ENCODE data around the gene SLC66A3. TPM values are rescaled to one million over a fixed set of nuclear protein-coding genes. Genes with fewer than 3 reads are reported as not detected.
"Not testable (repeated sequence)": the region's sequence is repeated elsewhere in the genome, so short reads cannot be mapped to it uniquely, and the experiment has no call there.

SLC66A3 gene
- total RNA-seq, 1 experiment from 2014 or later: 21.1 TPM

DNA sequence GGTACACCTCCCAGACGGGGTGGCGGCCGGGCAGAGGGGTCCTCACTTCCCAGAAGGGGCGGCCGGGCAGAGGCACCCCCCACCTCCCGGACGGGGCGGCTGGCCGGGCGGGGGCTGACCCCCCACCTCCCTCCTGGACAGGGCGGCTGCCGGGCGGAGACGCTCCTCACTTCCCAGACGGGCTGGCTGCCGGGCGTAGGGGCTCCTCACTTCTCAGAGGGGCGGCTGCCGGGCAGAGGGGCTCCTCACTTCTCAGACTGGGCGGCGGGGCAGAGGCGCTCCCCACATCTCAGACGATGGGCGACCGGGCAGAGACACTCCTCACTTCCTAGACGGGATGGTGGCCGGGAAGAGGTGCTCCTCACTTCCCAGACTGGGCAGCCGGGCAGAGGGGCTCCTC is 9.8 kb downstream of the SLC66A3 start:
- not testable (repeated sequence) for H3K36me3 ChIP-seq (replicated peaks; ENCODE audit: control insufficient read depth, insufficient read depth, low read length); H3K4me3 ChIP-seq (ENCODE audit: insufficient read depth, low read depth, low read length); DNase-seq; H3K27me3 ChIP-seq (ENCODE audit: control insufficient read depth, insufficient read depth, low read length)

DNA sequence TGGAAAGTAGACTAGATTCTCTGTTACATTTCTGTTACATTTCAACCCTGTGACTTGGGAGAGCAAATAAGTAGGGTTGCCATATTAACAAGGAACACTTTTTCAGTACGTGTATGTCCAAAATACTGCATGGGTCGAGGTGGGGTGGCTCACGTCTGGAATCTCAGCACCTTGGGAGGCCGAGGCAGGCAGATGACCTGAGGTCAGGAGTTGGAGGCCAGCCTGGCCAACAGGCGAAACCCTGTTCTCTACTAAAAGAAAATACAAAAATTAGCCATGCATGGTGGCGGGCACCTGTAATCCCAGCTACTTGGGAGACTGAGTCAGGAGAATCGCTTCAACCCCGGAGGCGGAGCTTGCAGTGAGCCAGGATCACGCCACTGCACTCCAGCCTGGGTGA is 11.2 kb downstream of the SLC66A3 start:
- H3K36me3 ChIP-seq (replicated peaks; ENCODE audit: control insufficient read depth, insufficient read depth, low read length): no peaks in the 10 kb centered on the region
- H3K4me3 ChIP-seq (ENCODE audit: insufficient read depth, low read depth, low read length): no peak overlapping the region
- DNase-seq: no peak
- no peaks in the 10 kb centered on the region for H3K27me3 ChIP-seq (ENCODE audit: control insufficient read depth, insufficient read depth, low read length)

DNA sequence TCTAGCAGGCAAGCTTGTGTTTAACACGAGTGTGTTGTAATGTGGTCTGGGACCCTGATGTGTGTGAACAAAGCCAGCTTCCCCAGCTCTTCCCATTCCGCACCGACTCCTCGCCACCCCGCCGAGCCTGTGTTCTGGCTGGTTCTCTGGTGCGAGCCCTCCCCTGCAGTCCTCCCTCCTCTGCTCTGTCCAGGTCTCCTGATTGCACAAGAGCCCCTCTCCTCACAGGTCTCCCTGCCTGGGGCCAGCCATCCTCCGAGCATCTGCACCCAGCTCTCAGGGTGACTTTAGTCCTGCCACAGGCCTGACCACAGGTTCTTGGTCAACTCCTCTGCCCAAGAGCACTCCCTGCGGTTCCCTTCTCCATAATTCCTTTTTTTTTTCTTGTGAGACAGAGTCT is 13.2 kb downstream of the SLC66A3 start:
- no peak overlapping the region for H3K4me3 ChIP-seq (ENCODE audit: insufficient read depth, low read depth, low read length)
- H3K27me3 ChIP-seq (ENCODE audit: control insufficient read depth, insufficient read depth, low read length): no peaks in the 10 kb centered on the region
- peak; percentile 66 for DNase-seq
- no peaks in the 10 kb centered on the region for H3K36me3 ChIP-seq (replicated peaks; ENCODE audit: control insufficient read depth, insufficient read depth, low read length)

DNA sequence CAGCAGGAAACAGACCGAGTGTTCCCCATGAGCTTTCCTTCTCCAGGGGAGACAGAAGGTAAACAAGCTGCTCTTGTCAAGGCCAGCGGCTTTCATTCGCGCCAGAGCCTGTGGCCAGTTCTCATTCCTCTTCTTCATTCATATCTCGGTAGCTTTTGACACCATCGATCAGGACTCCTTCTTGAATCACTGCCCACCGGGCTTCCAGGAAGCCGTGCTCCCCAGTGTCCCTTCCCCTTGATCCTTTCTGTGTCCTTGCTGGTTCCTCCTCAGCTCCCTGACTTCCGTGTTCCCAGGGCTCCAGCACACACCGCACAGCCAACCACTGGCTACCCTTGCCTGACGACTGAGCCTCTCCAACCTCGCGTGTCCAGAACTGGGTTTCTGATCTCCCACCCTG is 14.1 kb downstream of the SLC66A3 start:
- no peaks in the 10 kb centered on the region for H3K27me3 ChIP-seq (ENCODE audit: control insufficient read depth, insufficient read depth, low read length)
- DNase-seq: no peak
- no peaks in the 10 kb centered on the region for H3K36me3 ChIP-seq (replicated peaks; ENCODE audit: control insufficient read depth, insufficient read depth, low read length)
- no peak overlapping the region for H3K4me3 ChIP-seq (ENCODE audit: insufficient read depth, low read depth, low read length)

DNA sequence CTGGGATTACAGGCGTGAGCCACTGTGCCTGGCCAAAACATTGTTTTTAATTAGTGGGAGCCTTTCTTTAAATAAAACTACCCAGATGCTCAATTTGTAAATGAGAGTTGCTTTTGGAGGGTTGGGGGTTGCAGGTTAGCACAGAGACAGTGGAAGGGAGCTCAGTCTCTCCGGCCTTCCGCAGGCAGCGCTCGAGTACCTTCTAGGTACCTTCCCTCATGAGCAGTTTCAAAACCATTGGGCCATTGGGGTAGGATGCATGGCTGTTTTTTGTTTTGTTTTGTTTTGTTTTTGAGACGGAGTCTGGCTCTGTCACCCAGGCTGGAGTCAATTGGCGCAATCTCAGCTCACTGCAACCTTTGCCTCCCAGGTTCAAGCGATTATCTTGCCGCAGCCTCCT is 19.0 kb downstream of the SLC66A3 start:
- Histone ChIP-seq H3K27me3 (ENCODE audit: control insufficient read depth, insufficient read depth, low read length) (no peaks in the 10 kb centered on the region), H3K36me3 (replicated peaks; ENCODE audit: control insufficient read depth, insufficient read depth, low read length) (no peaks in the 10 kb centered on the region), H3K4me3 (ENCODE audit: insufficient read depth, low read depth, low read length) (no peak overlapping the region)
- DNase-seq: no peak

DNA sequence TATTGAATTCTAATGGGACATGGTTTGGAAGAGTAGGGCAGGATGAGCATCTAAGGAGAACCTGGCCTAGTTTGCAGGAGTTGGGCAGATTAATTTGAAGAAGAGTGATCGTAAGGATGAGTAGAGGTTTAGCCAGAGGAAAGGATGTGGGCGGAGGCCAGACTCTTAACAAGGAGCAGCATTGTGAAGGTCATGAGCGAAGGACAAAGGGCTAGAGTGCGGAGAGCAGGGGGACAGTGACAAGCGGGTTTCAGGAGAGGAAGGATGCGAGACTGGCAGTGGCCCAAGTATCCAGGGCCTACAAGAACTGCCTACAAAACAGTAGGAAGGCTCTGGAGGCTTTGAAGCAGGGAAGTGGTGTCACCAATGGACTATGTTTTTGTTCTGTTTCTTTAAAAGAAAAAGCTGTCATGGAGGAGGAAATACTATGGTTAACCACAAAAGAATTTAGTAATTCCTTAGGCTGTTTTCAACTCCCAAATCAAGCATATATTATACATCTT is 20.1 kb downstream of the SLC66A3 start:
- H3K4me3 ChIP-seq (ENCODE audit: insufficient read depth, low read depth, low read length): no peak overlapping the region
- no peaks in the 10 kb centered on the region for H3K27me3 ChIP-seq (ENCODE audit: control insufficient read depth, insufficient read depth, low read length)
- no peaks in the 10 kb centered on the region for H3K36me3 ChIP-seq (replicated peaks; ENCODE audit: control insufficient read depth, insufficient read depth, low read length)
- no peak for DNase-seq

DNA sequence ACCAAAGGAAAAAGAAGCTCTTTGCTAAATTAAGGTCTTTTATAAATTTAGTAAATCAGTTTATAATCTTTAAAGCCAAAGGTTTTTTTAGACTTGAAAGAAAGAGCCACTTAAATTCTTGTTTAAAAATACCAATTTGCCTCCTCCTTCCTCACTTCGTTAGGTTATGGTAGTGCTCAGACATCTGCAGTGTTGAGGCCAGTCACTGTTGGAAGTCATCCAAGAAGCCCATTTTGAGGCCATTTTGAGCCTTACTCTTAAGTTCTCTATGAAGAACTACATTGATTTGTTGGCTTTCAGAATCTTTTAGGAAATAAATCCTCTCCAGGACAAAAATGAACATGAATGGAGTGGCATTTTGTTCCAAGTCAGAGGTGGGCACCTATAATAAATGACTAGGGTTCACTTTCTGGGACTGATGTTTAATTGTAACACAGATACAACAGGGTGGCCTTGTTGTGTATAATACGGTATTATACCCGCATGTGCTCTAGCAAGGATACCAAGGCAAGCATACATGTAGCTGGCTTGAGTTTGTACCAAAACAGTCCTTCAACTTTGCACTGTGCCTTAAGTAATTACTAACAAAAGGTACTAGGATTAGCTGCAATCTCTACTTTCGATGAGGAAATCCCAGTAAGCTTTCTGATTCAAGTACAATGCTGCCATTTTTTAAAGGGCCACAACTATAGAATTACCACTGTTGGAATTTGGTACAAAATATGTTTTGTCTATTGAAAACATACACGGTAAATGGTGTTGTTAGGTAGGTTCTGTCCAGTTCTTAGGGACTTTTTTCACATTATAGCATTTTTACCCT is 22.8 kb downstream of the SLC66A3 start:
- Histone ChIP-seq H3K27me3 (ENCODE audit: control insufficient read depth, insufficient read depth, low read length) (no peaks in the 10 kb centered on the region), H3K4me3 (ENCODE audit: insufficient read depth, low read depth, low read length) (no peak overlapping the region), H3K36me3 (replicated peaks; ENCODE audit: control insufficient read depth, insufficient read depth, low read length) (no peaks in the 10 kb centered on the region; the same call in 1 of the 2 replicates)
- DNase-seq: no peak

DNA sequence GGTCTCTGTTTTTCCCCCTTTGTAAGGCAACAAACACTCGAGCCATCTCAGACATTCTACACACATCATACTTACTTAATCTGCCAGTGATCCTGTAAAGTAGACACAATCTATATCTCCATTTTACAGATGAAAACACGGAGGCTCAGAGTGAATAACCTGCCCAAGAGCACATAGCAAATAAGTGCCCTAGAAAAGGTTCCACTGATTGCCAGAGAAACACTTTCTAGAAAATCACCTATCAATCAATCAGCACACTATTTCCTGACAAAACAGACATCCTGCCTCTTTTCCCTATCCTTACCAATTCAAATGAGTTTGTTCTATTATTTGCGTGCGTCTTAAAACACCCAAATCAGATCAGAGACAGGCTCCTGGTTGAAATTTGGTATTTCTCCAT is 23.9 kb downstream of the SLC66A3 start:
- no peak overlapping the region for H3K4me3 ChIP-seq (ENCODE audit: insufficient read depth, low read depth, low read length)
- no peaks in the 10 kb centered on the region for H3K27me3 ChIP-seq (ENCODE audit: control insufficient read depth, insufficient read depth, low read length)
- no peak for DNase-seq
- H3K36me3 ChIP-seq (replicated peaks; ENCODE audit: control insufficient read depth, insufficient read depth, low read length): peaks cover 2% of the 10 kb centered on the region; the same call in 1 of the 2 replicates

DNA sequence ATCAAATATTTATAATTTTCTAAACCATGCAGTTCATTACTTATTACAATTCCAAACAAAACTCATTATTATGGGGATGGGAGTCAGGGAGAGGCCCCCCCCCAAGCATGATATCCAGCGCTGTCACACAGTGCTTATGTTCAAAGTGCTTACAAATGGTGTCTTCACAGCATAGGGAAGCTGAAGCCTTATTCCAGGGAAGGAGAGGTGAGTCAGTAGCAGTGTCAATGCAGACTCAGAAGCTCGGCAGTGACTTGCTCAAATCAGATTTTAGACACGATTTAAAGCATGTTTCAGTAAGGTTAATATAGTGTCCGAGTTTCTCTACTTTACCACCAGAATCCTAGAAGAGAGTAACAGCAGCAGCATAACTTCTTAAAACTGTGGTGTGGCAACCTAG is 24.6 kb downstream of the SLC66A3 start:
- H3K4me3 ChIP-seq (ENCODE audit: insufficient read depth, low read depth, low read length): no peak overlapping the region
- DNase-seq: no peak
- no peaks in the 10 kb centered on the region for H3K27me3 ChIP-seq (ENCODE audit: control insufficient read depth, insufficient read depth, low read length)
- H3K36me3 ChIP-seq (replicated peaks; ENCODE audit: control insufficient read depth, insufficient read depth, low read length): peaks cover 2% of the 10 kb centered on the region; the same call in 1 of the 2 replicates

DNA sequence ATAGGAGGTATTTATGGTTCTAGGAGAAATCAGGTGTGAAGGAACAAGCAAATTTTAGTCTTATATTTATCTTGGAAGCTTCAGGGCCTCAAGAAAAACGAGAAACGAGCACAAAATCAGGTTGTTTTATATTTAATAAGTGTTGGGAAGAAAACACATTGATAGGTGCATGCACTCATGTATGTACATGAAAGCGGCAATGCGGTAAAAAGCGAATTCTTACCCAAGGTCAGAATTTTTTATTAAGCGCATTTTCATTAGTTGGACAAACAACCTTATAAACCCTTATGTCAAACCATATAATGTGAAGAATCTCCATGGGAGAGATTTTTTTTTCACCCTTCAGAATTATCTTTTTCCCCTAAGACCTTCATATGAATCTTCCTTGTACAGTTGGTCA is 25.4 kb downstream of the SLC66A3 start:
- H3K36me3 ChIP-seq (replicated peaks; ENCODE audit: control insufficient read depth, insufficient read depth, low read length): peaks cover 2% of the 10 kb centered on the region; the same call in 1 of the 2 replicates
- DNase-seq: no peak
- no peaks in the 10 kb centered on the region for H3K27me3 ChIP-seq (ENCODE audit: control insufficient read depth, insufficient read depth, low read length)
- H3K4me3 ChIP-seq (ENCODE audit: insufficient read depth, low read depth, low read length): no peak overlapping the region

DNA sequence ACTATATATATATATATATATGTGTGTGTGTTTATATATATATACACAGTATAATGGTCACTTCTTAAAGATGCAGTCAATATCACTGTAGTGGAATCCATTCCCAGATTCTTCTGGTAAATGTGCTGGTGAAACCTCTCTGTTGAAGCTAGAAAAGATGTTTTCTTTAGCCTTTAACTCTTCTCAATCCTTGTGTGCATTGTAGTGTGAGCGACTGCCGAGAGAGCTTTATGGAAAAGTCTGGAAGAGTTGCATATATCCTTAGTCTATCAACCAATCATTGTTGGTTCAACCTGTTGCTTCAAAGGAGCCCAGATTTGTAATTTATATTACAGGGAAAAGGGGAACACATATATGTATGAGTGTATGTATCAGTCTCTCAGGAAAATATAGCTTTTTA is 27.7 kb downstream of the SLC66A3 start:
- H3K36me3 ChIP-seq (replicated peaks; ENCODE audit: control insufficient read depth, insufficient read depth, low read length): peaks cover 2% of the 10 kb centered on the region; the same call in 1 of the 2 replicates

DNA sequence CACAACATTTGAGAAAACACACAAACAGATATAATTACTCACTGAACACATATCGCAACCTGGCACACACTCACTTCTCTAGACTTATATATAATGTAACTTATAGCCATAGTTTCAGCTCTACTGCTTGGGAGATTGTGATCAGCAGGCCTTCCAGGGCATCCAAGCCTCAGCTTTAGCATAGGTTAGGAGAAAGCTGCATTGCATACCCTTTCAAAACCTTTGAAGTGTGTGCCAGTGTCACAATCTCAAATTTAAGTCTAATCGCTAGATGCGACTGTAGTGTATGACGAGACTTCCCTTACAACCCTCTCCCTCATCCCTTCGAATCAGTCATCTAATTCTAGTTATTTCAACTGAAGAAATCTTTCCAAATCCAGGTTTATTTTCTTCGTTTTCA is 30.9 kb downstream of the SLC66A3 start:
- H3K27me3 ChIP-seq (ENCODE audit: control insufficient read depth, insufficient read depth, low read length): no peaks in the 10 kb centered on the region
- DNase-seq: no peak
- no peak overlapping the region for H3K4me3 ChIP-seq (ENCODE audit: insufficient read depth, low read depth, low read length)
- H3K36me3 ChIP-seq (replicated peaks; ENCODE audit: control insufficient read depth, insufficient read depth, low read length): peaks cover 3% of the 10 kb centered on the region

More for the DNA sequence above, 27.7 kb downstream of the SLC66A3 start:
- no peak for DNase-seq
- no peak overlapping the region for H3K4me3 ChIP-seq (ENCODE audit: insufficient read depth, low read depth, low read length)
- H3K27me3 ChIP-seq (ENCODE audit: control insufficient read depth, insufficient read depth, low read length): no peaks in the 10 kb centered on the region

DNA sequence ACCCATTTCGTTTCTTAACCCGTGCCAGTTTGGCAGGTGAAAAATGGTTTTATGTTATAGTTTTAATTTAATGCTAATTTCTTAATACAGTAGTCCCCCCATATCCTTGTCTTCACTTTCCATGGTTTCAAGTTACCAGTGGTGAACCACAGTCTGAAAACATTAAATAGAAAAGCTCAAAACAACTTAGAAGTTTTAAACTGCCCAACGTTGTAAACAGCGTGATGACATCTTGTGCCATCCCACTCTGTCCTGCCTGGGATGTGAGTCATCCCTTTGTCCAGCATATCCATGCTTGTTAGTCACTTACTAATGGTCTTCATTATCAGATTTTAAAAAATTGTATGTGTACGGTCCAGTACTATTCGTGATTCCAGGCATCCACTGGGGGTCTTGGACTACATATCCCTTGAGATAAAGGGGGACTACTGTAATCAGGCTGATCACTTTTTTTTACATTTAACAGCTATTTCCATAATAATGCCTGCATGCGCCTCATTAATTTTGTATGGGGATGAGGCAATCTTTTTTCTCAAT is 31.9 kb downstream of the SLC66A3 start:
- Histone ChIP-seq H3K4me3 (ENCODE audit: insufficient read depth, low read depth, low read length) (no peak overlapping the region), H3K36me3 (replicated peaks; ENCODE audit: control insufficient read depth, insufficient read depth, low read length) (peaks cover 3% of the 10 kb centered on the region)
- DNase-seq: no peak

DNA sequence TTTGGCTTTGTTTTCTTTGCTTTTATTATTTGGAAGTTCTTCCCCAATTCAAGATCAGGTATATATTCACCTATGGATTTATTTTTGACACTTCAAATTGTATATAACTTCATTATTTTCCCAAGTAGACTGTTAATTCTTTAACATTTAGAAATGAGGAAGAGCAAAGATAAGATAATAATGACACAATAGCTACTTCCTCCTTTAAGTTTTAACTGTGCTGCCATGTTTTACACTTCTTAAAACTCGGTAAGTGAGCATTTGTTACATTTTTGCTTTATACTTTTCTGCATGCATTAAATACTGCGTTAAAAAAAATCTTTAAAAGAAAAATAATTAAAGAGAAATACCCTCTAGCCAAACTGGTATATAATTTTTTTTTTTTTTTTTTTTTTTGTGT is 32.5 kb downstream of the SLC66A3 start:
- DNase-seq: no peak
- Histone ChIP-seq H3K27me3 (ENCODE audit: control insufficient read depth, insufficient read depth, low read length) (no peaks in the 10 kb centered on the region), H3K4me3 (ENCODE audit: insufficient read depth, low read depth, low read length) (no peak overlapping the region), H3K36me3 (replicated peaks; ENCODE audit: control insufficient read depth, insufficient read depth, low read length) (peaks cover 3% of the 10 kb centered on the region)

More for the DNA sequence above, 31.9 kb downstream of the SLC66A3 start:
- no peaks in the 10 kb centered on the region for H3K27me3 ChIP-seq (ENCODE audit: control insufficient read depth, insufficient read depth, low read length)

DNA sequence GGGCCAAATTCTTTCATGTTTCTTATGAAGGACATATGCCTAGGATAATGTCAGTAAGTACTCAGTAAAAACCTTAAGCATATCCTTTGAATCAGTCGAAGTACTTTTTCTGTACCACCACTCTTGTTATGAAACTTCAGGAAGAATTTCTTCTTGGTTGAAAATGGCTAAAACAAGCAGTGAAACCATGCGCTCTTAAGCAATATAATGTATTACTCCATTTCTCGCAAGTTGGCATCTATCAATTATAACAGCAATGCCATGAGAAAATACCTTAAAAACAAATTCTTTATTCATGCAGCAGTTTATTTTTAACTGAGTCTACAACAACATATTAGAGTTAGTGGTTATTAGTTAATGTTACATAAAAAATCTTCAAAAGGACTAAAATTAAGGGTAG is 41.0 kb downstream of the SLC66A3 start:
- DNase-seq: no peak
- Histone ChIP-seq H3K4me3 (ENCODE audit: insufficient read depth, low read depth, low read length) (no peak overlapping the region), H3K36me3 (replicated peaks; ENCODE audit: control insufficient read depth, insufficient read depth, low read length) (peaks cover 6% of the 10 kb centered on the region), H3K27me3 (ENCODE audit: control insufficient read depth, insufficient read depth, low read length) (no peaks in the 10 kb centered on the region)
